D341Med (cell line): ENCODE measurements around the gene PCGF3.
A peak's percentile ranks its signal among the peaks of the same experiment; 100 is the strongest.
"Not testable (repeated sequence)": the region's sequence is repeated elsewhere in the genome, so short reads cannot be mapped to it uniquely, and the experiment has no call there.

Experiments
- DNase-seq: peaks from one replicate; pipeline ENCODE4 v3.0.0; 2012; ENCODE audit warnings: low spot score

PCGF3 gene

DNA sequence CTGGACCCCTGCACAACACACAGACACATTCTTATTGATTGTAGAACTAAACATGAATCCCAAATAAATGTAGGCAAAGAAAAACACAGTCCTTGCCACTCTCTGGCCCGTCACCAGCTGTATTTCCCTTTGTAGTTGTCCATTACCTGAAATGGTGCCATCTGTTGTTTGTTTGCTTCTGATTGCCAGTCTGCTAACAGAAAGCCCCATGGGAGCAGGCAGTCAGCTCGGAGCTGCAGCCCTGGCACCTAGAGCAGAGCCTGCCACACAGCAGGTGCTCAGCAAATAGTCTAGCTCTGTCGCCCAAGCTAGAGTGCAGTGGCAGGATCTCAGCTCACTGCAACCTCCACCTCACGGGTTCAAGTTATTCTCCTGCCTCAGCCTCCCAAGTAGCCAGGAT is 91.4 kb downstream of the PCGF3 start:
- DNase-seq, result peak; percentile 88

DNA sequence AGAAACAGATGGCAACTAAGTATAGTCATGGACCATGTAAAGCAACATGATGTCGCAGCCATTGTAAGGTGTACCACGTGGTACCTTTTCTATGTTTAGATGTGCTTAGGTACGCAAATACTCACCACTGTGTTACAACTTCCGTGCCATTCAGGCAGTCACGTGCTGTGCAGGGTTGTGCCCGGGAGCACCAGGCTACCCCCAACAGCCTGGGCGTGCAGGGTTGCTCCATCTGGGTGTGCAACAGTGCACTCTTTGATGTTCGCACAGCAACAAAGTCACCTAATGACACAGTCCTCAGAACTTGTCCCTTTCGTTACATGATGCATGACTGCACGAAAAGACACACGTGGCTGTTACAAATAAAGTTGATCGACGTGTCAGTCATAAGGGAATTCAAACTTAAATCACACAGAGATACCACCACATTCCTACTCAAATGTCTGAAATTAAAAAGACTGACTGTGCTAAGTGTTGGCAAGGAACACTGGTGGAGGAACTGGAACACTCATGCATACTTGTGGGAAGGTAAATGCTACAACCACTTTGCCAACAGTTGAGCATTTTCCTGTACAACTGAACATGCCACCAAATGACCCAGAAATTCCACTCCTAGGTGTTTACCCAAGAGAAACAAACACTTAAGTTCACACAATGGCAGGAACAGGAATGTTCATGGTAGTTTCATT is 95.9 kb downstream of the PCGF3 start:
- no peak for DNase-seq

DNA sequence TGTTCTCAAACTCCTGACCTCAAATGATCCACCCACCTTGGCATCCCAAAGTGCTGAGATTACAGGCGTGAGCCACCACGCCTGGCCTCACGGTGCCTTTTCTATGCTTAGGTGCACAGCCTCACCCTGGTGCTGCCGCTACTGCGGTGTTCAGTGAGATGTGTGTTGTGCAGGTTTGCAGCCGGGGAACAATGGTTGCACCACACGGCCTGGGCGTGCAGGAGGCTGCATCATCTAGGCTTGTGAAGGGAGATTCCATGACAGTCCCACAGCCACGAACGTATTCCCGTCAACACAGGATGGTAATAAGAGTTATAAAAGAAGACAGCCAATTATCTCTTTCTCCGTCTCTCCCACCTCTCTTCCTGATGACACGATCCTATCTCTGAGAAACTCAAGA is 98.3 kb downstream of the PCGF3 start:
- no peak for DNase-seq

DNA sequence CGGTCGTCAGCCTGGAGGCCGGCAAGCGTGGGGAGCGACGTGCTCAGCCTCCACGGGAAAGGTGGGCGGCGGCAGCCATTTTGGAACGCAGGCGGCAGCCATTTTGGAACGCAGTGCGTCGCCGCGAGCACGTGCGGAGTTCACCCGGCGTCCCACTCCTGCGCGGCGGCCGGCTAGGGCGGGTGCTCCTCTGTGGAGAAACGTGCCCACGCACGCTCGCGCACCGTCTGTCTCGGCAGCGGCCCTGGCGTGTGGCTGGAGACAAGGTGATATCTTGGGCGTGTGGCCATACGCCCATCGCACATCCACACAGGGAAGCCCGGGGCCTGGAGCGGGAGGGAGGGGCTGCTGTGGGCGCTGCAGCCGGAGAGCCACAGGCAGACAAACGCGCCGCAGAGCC is 99.2 kb downstream of the PCGF3 start:
- no peak for DNase-seq

DNA sequence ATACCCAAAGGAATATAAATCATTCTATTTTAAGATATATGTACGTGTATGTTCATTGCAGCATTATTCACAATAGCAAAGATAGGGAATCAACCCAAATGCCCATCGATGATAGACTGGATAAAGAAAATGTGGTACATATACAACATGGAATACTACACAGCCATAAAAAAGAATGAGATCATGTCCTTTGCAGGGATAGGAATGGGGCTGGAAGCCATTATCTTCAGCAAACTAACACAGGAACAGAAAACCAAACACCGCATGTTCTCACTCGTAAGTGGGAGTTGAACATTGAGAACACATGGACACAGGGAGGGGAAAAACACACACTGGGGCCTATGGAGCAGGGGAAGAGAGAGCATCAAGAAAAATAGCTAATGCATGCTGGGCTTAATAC is 101.3 kb downstream of the PCGF3 start:
- DNase-seq, result not testable (repeated sequence)

DNA sequence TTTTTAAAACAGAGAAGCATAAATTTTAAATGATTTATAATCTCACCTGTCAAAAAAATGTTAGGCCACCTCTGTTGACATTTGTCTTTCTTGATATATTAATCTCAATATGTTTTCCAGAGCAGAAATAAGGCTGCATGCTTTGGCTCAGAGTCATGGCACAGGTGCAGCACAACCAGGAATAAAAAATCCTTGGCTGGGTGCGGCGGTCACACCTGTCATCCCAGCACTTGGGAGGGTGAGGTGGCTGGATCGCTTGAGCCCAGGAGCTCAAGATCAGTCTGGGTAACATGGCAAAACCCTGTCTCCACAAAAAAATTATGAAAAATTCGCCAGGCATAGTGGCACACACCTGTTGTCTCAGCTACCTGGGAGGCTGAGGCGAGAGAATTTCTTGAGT is 102.2 kb downstream of the PCGF3 start:
- DNase-seq, result no peak

DNA sequence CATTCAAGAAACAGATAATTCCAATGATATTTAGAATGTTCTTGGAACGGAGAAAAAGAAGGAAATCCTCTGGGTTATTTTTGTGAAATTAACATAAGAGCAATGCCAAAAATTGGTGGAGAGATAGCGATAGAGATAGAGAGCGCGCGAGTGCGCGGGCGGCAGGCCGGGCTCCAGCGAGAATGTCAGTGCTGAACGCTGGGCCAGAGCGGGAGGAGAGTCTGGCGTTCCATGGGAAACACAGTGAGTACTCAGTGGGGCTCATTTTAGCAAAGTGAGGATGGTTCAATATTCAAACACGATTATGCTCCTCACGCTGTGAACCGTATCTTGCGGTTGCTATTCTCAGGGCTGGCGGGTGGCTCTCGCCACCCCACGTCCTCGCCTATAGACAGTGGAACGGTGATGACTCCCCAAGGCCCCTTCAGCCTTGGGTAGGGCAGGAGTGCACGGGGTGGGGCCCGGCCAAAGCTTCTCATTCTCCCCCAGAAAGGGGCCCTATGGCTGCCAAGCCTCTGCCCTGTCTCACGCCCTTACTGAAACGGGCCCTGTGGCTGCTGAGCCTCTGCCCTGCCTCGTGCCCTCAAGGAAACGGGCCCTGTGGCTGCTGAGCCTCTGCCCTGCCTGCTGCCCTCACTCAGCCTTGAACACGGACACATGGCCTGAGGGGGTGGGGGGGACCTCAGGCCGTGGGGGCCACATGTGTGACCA is 103.4 kb downstream of the PCGF3 start:
- no peak for DNase-seq

DNA sequence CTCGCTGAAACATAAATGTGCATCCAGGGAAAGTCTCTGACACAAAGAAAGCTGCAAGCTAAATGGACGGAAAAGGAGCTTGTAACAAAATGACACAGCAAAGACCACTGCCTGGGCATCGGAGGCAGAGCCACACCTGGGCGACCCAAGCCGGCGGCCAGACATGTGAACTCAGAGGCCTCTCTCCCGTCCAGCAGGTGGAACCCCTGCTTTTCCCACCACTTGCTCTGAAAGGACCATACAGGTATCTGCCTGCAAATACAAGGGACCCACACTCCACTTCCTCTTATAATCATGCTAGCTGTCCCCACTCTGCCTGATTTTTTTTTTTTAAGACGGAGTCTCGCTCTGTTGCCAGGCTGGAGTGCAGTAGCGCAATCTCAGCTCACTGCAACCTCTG is 108.3 kb downstream of the PCGF3 start:
- DNase-seq, result no peak

DNA sequence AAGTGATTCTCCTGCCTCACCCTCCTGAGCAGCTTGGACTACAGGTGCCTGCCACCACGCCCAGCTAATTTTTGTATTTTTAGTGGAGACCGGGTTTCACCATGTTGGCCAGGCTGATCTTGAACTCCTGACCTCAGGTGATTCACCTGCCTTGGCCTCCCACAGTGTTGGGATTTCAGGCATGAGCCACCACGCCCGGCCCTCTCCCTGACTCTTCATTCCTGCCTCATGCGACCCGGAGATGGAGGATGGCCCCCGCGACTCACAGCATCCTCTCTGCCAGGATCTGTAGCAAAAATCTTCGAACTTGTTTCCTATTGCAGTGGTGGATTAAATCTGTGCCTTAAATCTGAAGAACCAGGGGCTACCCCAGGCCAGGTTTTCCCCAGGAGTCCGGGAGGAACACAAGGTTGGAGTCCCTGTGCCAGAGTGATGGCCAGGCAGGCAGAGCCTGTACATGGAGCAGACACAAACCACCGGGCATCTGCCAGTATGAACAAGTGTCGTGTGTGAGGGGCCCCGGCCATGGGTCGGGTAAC is 108.7 kb downstream of the PCGF3 start:
- no peak for DNase-seq

DNA sequence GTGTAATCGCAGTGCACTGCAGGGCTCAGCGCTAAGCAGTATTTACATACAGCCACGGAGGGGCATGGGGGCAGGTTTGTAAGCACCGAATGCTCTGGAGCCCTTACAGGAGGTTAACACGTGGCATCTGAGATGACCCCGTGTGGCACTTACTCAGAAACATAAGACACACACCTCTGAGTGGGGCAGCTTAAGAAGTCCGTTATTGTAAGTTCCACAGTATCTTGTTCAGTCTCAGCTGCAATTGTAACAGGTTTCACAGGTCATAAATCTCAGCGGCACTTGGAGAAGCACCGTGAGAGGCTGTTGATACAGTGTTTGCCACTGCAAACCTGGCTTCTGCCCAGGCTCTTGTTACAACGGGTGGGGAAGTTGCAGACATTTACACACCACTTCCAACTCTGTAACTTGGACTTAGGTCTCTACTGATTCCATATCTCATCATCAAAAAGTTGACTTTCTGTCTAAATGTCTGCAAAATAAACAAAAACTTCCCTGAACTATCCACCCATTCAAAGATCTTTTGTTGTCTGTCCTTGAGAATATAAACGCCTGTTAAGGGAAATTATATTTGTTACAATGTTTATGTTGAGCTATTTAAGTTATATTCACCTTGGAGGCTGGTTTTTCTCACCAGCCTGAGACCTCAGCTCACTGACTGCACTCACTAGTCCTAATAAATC is 110.0 kb downstream of the PCGF3 start:
- no peak for DNase-seq

DNA sequence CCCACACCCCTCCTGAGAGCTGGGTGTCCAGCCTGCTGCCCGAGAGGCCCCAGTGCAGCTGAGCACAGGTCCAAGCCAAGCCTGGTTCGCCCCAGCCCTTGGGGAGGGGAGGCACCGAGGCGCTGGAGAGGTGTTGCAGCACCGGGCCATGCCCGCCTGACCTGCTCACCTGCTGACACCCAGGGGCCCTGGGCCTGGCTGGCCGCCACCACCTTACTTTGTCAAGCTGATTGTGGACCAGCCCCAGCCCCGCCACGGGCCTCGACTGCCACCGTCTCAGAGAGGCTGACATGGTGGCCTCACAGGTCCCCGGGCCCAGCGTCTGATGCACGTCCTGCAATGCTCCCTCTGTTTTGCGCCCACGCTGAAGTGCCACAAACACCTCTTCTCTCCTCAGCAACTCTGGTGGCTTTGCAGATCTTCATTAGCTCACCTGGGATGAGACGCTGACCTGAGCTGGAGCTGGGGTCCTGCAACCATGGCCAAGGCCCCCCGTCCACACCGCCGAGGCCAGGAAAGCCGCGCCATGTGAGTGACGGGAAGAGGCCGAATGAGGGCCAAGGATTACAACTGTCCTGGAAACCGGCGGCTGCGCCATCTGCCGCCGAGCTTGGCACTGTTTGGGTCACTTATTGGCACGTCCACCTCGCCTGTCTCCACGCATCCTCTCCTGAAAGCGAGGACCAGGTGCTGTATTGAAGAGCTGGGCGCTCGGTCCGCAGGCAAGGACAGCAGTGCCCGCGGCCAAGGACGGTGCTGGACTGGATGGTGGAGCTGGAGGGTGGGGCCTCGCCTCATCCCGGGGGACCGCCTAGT is 112.7 kb downstream of the PCGF3 start:
- DNase-seq, result peak; percentile 31

DNA sequence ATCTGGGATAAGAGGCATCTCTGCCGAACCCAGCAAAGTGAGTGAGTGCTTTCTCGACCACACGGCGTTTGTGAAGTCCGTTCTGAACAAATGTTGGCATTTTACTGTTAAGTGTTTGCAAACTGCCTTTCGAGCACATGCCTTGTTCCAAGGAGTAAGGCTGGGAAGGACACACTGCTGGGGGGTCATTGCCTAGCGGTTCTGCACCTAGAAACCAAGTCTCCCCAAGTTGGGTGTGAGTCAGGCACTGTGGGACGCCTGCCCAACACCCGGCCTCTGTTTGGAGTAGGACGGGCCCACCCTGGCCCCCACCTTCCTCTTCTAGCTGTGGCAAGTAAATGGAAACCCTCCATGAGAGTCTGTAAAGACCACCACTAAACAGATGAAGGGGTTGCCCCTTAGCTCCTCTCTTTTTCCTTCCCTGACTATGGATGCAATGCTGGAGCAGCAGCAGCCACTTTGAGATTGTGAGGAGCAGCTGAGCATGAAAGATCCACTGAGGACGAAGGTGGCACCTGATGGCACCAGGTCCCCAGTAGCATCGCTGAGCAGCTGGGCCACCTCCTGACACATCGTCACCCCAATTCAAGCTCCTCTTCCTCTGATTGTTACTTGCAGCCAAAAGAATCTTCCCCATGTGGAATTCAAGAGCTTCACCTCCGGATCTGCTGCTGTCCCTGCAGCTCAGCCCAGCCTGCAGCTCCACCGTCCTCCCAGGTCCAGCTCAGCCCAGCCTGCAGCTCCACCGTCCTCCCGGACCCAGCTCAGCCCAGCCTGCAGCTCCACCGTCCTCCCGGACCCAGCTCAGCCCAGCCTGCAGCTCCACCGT is 114.0 kb downstream of the PCGF3 start:
- DNase-seq, result no peak
